Posterior cingulate gyrus (tissue), 11 donors: ENCODE measurements around the gene HOXB5.

ENCODE experiments used
- DNase-seq, 10 donors: peaks; one replicate each; pipeline versions ENCODE4 v3.0.0 to v3.0.0-alpha.2; 2020 to 2021; ENCODE audit warnings: mixed read lengths in 3 of 10
- intact Hi-C: fragments of 100-400 bp; cut with DNase I; formaldehyde crosslinking; loops from one replicate; pipeline ENCODE4 v1.15.1; 2023

The HOXB5 gene

GRCh38 chr17:48594538-48595277, 1.1 kb upstream of the HOXB5 start:
- intact Hi-C loops = no loop called here
- DNase-seq = peak in 1 of 10 donors; percentile 49

- DNase-seq = peak in 2 of 10 donors; percentile 25 to 83
- intact Hi-C loops = no loop called here
These were observed 410 bp upstream of the HOXB5 start for GRCh38 chr17:48593840-48594537.

- DNase-seq = peak in 1 of 10 donors; percentile 37
- intact Hi-C loops = no loop called here
These were observed 1.0 kb downstream of the HOXB5 start for GRCh38 chr17:48592577-48592976.

- intact Hi-C loops = no loop called here
- DNase-seq = peak in 2 of 10 donors; percentile 50 to 80
These were observed 1.5 kb downstream of the HOXB5 start for GRCh38 chr17:48592057-48592514.

GRCh38 chr17:48591255-48592056, 2.1 kb downstream of the HOXB5 start:
- intact Hi-C loops = no loop called here
- no peak for DNase-seq

- DNase-seq = peak in 1 of 10 donors; percentile 30
- intact Hi-C loops = no loop called here
These were observed 2.9 kb downstream of the HOXB5 start for GRCh38 chr17:48590607-48591161.

- intact Hi-C loops = no loop called here
- peak in 1 of 10 donors; percentile 38 for DNase-seq
These were observed 3.6 kb downstream of the HOXB5 start, which contains the start of gene HOXB3 for GRCh38 chr17:48589831-48590606. Gene HOXB3, minus strand, starts transcription at chr17:48590241. Its CDS starts 37,767 bp downstream, at chr17:48552474.

- intact Hi-C loops = no loop called here
- DNase-seq = peak in 1 of 10 donors; percentile 19
These were observed 4.3 kb downstream of the HOXB5 start for GRCh38 chr17:48589060-48589830.

- no peak for DNase-seq
- intact Hi-C loops = no loop called here
These were observed 5.1 kb downstream of the HOXB5 start for GRCh38 chr17:48588528-48588927.

GRCh38 chr17:48588074-48588415, 5.5 kb downstream of the HOXB5 start:
- intact Hi-C loops = no loop called here
- DNase-seq = peak in 1 of 10 donors; percentile 18

- intact Hi-C loops = no loop called here
- no peak for DNase-seq
These were observed 6.1 kb downstream of the HOXB5 start for GRCh38 chr17:48587276-48588073.

GRCh38 chr17:48586355-48587258, 7.0 kb downstream of the HOXB5 start:
- intact Hi-C loops = no loop called here
- peak in 1 of 10 donors; percentile 42 for DNase-seq

GRCh38 chr17:48584223-48584741, 9.3 kb downstream of the HOXB5 start:
- intact Hi-C loops = no loop called here
- no peak for DNase-seq

GRCh38 chr17:48583708-48584222, 9.8 kb downstream of the HOXB5 start:
- intact Hi-C loops = no loop called here
- no peak for DNase-seq

- DNase-seq = peak in 1 of 10 donors; percentile 19
- intact Hi-C loops = no loop called here
These were observed 10.9 kb downstream of the HOXB5 start for GRCh38 chr17:48582750-48583069.

GRCh38 chr17:48579760-48580554, 13.6 kb downstream of the HOXB5 start:
- intact Hi-C loops = no loop called here
- no peak for DNase-seq
